BLaER1 (cell line): Measurements from ENCODE around the gene STARD7.
A peak's percentile ranks its signal among the peaks of the same experiment; 100 is the strongest.
"Not testable (repeated sequence)": the region's sequence is repeated elsewhere in the genome, so short reads cannot be mapped to it uniquely, and the experiment has no call there.

ENCODE experiments used
- H3K27ac ChIP-seq: shearing (Covaris generic); formaldehyde crosslinking; 2 replicates; pipeline ENCODE4 v1.8.1; 2022
- H3K27me3 ChIP-seq: shearing (Covaris generic); formaldehyde crosslinking; 2 replicates; pipeline ENCODE4 v1.8.1; 2022
- H3K36me3 ChIP-seq: shearing (Covaris generic); formaldehyde crosslinking; 2 replicates; pipeline ENCODE4 v1.8.1; 2022
- H3K4me1 ChIP-seq: shearing (Covaris generic); formaldehyde crosslinking; 2 replicates; pipeline ENCODE4 v1.8.1; 2022
- H3K4me2 ChIP-seq: shearing (Covaris generic); formaldehyde crosslinking; 2 replicates; pipeline ENCODE4 v1.8.1; 2022
- H3K4me3 ChIP-seq: shearing (Covaris generic); formaldehyde crosslinking; 2 replicates; pipeline ENCODE4 v1.8.1; 2022
- H3K9ac ChIP-seq: shearing (Covaris generic); formaldehyde crosslinking; 2 replicates; pipeline ENCODE4 v1.8.1; 2022
- H3K9me3 ChIP-seq: shearing (Covaris generic); formaldehyde crosslinking; 2 replicates; pipeline ENCODE4 v1.8.1; 2022
- H4K20me1 ChIP-seq: shearing (Covaris generic); formaldehyde crosslinking; 2 replicates; pipeline ENCODE4 v1.8.1; 2022
- Cebpa-rat ChIP-seq: shearing (Covaris generic); IDR thresholded peaks from 2 replicates; pipeline ENCODE4 v1.8.1; 2022

Gene STARD7

GRCh38 chr2:96145036-96145847 is 63.4 kb downstream of the STARD7 start, which contains the start of gene DUSP2:
TSS of gene DUSP2 (minus strand) at chr2:96145440. CDS start at chr2:96145354, 86 bp downstream.
- Histone ChIP-seq H3K9ac (peak within 1 kb of the TSS; percentile 94), H3K4me1 (peaks cover 89% of the 10 kb centered on the region), H3K27ac (peak within 1 kb of the TSS; percentile 95)

GRCh38 chr2:96144481-96145035 is 64.1 kb downstream of the STARD7 start:
- peak overlapping the region; percentile 95 for H3K4me2 ChIP-seq
- H3K9ac ChIP-seq, result peak overlapping the region; percentile 94
- peaks cover 28% of the 10 kb centered on the region for H4K20me1 ChIP-seq
- no peaks in the 10 kb centered on the region for H3K27me3 ChIP-seq
- no peaks in the 10 kb centered on the region for H3K9me3 ChIP-seq
- no peak for TF ChIP-seq Cebpa-rat
- H3K4me1 ChIP-seq, result peaks cover 84% of the 10 kb centered on the region
- peak overlapping the region; percentile 95 for H3K27ac ChIP-seq
- peak overlapping the region; percentile 96 for H3K4me3 ChIP-seq
- peaks cover 23% of the 10 kb centered on the region for H3K36me3 ChIP-seq

More at GRCh38 chr2:96145036-96145847, 63.4 kb downstream of the STARD7 start, which contains the start of gene DUSP2:
- no peaks in the 10 kb centered on the region for H3K9me3 ChIP-seq
- peak within 1 kb of the TSS; percentile 96 for H3K4me3 ChIP-seq
- peaks cover 23% of the 10 kb centered on the region for H3K36me3 ChIP-seq
- H3K4me2 ChIP-seq, result peak within 1 kb of the TSS; percentile 95
- no peaks in the 10 kb centered on the region for H3K27me3 ChIP-seq
- H4K20me1 ChIP-seq, result peaks cover 28% of the 10 kb centered on the region
- no peak for TF ChIP-seq Cebpa-rat

- Histone ChIP-seq H3K36me3 (peaks cover 23% of the 10 kb centered on the region), H3K4me1 (peaks cover 78% of the 10 kb centered on the region), H3K9me3 (no peaks in the 10 kb centered on the region), H3K4me3 (peak overlapping the region; percentile 96), H4K20me1 (peaks cover 28% of the 10 kb centered on the region), H3K4me2 (peak overlapping the region; percentile 95), H3K27ac (peak overlapping the region; percentile 95), H3K27me3 (no peaks in the 10 kb centered on the region), H3K9ac (peak overlapping the region; percentile 94)
- TF ChIP-seq Cebpa-rat, result no peak
Measured at GRCh38 chr2:96143848-96144480, 64.7 kb downstream of the STARD7 start.

- peak overlapping the region; percentile 95 for H3K4me2 ChIP-seq
- no peak for TF ChIP-seq Cebpa-rat
- peak overlapping the region; percentile 8; the same call in 1 of the 2 replicates for H3K27ac ChIP-seq
- H3K4me1 ChIP-seq, result peaks cover 72% of the 10 kb centered on the region
- H3K9me3 ChIP-seq, result no peaks in the 10 kb centered on the region
- H3K9ac ChIP-seq, result peak overlapping the region; percentile 94
- H3K4me3 ChIP-seq, result peak overlapping the region; percentile 96
- H4K20me1 ChIP-seq, result peaks cover 28% of the 10 kb centered on the region
- peaks cover 23% of the 10 kb centered on the region for H3K36me3 ChIP-seq
- no peaks in the 10 kb centered on the region for H3K27me3 ChIP-seq
Measured at GRCh38 chr2:96143231-96143847, 65.3 kb downstream of the STARD7 start.

- H3K4me2 ChIP-seq, result peak overlapping the region; percentile 95
Measured at GRCh38 chr2:96142217-96143113, 66.2 kb downstream of the STARD7 start.

GRCh38 chr2:96141624-96141967 is 67.0 kb downstream of the STARD7 start:
- H3K9me3 ChIP-seq, H3K27me3 ChIP-seq, H3K27ac ChIP-seq, H3K9ac ChIP-seq, H3K4me3 ChIP-seq: not testable (repeated sequence)
- Histone ChIP-seq H3K4me2 (peak overlapping the region; percentile 55; the same call in 1 of the 2 replicates), H3K36me3 (peaks cover 23% of the 10 kb centered on the region), H3K4me1 (peaks cover 60% of the 10 kb centered on the region), H4K20me1 (peaks cover 28% of the 10 kb centered on the region)

More at GRCh38 chr2:96142217-96143113, 66.2 kb downstream of the STARD7 start:
- Histone ChIP-seq H3K9me3 (no peaks in the 10 kb centered on the region), H4K20me1 (peaks cover 28% of the 10 kb centered on the region), H3K4me1 (peaks cover 66% of the 10 kb centered on the region), H3K36me3 (peaks cover 23% of the 10 kb centered on the region), H3K9ac (peak overlapping the region; percentile 94; the same call in 1 of the 2 replicates), H3K27me3 (no peaks in the 10 kb centered on the region), H3K27ac (peak overlapping the region; percentile 8; the same call in 1 of the 2 replicates), H3K4me3 (peak overlapping the region; percentile 96; the same call in 1 of the 2 replicates)
- TF ChIP-seq Cebpa-rat, result no peak

GRCh38 chr2:96140941-96141623 is 67.5 kb downstream of the STARD7 start:
- Histone ChIP-seq H3K27ac (no peak overlapping the region), H3K4me1 (peaks cover 55% of the 10 kb centered on the region), H3K9ac (no peak overlapping the region), H3K27me3 (no peaks in the 10 kb centered on the region), H3K9me3 (no peaks in the 10 kb centered on the region), H3K36me3 (peaks cover 23% of the 10 kb centered on the region), H4K20me1 (peaks cover 28% of the 10 kb centered on the region), H3K4me2 (peak overlapping the region; percentile 55), H3K4me3 (no peak overlapping the region)
- TF ChIP-seq Cebpa-rat, result no peak

GRCh38 chr2:96139181-96139758 is 69.4 kb downstream of the STARD7 start:
- Histone ChIP-seq H3K9ac (no peak overlapping the region), H4K20me1 (peaks cover 24% of the 10 kb centered on the region), H3K27ac (no peak overlapping the region)

More at GRCh38 chr2:96139181-96139758, 69.4 kb downstream of the STARD7 start:
- H3K9me3 ChIP-seq, result no peaks in the 10 kb centered on the region
- H3K4me1 ChIP-seq, result peaks cover 50% of the 10 kb centered on the region
- peaks cover 23% of the 10 kb centered on the region for H3K36me3 ChIP-seq
- no peak for TF ChIP-seq Cebpa-rat
- H3K4me3 ChIP-seq, result no peak overlapping the region
- H3K27me3 ChIP-seq, result no peaks in the 10 kb centered on the region
- no peak overlapping the region for H3K4me2 ChIP-seq
